Brain microvascular endothelial cell (primary cell): ENCODE data around the gene TM9SF2.
A peak's percentile ranks its signal among the peaks of the same experiment; 100 is the strongest.

Source experiments
- DNase-seq: peaks from one replicate; pipeline ENCODE4 v3.0.0-alpha.2; 2020
- H3K27ac ChIP-seq: fragments of 250-450 bp; sonication (Bioruptor Pico); 2 replicates; pipeline ENCODE4 v1.5.1; 2020; ENCODE audit warnings: mild to moderate bottlenecking, moderate library complexity
- H3K27me3 ChIP-seq: fragments of 250-450 bp; sonication (Bioruptor Pico); replicated peaks from 2 replicates; pipeline ENCODE4 v1.5.1; 2020; ENCODE audit warnings: mild to moderate bottlenecking
- H3K36me3 ChIP-seq: fragments of 250-450 bp; sonication (Bioruptor Pico); replicated peaks from 2 replicates; pipeline ENCODE4 v1.5.1; 2020; ENCODE audit warnings: mild to moderate bottlenecking
- H3K4me3 ChIP-seq: 2 replicates; pipeline ENCODE4 v1.5.1; 2011; ENCODE audit warnings: low read depth, mild to moderate bottlenecking, control low read depth, low read length, moderate library complexity
- in situ Hi-C: cut with HindIII; loops from 2 replicates; pipeline ENCODE4 v1.10.0; 2017; ENCODE audit warnings: low sequenced_read_pairs, low pct_ligation_motif_present
- TF ChIP-seq, protein P1 (sequence below): IDR thresholded peaks from 2 replicates; pipeline ENCODE4 v1.5.1; 2011; ENCODE audit warnings: low read depth, mild to moderate bottlenecking, moderate library complexity, low read length, control low read depth, inconsistent platforms; ENCODE audit errors: missing control alignments

Gene TM9SF2

DNA sequence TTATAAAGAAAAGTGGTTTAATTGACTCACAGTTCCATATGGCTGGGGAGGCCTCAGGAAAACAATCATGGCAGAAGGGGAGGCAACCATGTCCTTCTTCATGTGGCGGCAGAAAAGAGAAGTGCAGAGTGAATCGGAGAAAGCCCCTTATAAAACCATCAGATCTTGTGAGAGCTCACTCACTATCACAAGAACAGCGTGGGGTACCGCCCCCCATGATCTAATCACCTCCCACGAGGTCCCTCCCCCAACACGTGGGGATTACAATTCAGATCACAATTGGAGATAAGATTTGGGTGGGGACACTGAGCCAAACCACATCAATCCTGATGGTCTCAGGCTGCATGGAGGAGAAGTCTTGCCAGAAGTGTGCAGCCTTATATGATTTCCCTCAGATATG lies 26.0 kb downstream of the TM9SF2 start:
- Histone ChIP-seq H3K36me3 (peaks cover 8% of the 10 kb centered on the region), H3K27me3 (no peaks in the 10 kb centered on the region), H3K4me3 (no peak overlapping the region), H3K27ac (no peak overlapping the region)
- DNase-seq: no peak
- TF ChIP-seq, protein P1, sequence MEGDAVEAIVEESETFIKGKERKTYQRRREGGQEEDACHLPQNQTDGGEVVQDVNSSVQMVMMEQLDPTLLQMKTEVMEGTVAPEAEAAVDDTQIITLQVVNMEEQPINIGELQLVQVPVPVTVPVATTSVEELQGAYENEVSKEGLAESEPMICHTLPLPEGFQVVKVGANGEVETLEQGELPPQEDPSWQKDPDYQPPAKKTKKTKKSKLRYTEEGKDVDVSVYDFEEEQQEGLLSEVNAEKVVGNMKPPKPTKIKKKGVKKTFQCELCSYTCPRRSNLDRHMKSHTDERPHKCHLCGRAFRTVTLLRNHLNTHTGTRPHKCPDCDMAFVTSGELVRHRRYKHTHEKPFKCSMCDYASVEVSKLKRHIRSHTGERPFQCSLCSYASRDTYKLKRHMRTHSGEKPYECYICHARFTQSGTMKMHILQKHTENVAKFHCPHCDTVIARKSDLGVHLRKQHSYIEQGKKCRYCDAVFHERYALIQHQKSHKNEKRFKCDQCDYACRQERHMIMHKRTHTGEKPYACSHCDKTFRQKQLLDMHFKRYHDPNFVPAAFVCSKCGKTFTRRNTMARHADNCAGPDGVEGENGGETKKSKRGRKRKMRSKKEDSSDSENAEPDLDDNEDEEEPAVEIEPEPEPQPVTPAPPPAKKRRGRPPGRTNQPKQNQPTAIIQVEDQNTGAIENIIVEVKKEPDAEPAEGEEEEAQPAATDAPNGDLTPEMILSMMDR: no peak
- in situ Hi-C loops: no loop called here

DNA sequence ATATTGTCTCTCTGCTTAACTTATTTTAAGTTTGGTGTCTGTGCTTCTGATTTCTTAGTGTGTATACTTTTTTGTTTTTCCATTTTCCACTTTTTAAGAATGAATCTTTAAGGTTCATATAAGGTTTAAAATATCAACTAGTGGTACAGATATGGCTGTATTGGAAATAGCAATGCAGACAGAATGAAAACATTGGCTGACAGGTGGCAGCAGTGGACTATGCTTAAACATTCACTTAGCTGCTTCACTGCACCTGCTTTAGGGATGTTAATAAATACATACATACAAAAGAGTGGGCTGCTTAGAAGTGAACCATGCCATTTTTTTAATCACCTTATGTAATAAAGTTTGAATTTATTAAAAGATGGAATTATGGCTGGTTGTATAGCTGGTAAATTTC lies 27.3 kb downstream of the TM9SF2 start:
- DNase-seq: no peak
- H3K27me3 ChIP-seq: no peaks in the 10 kb centered on the region
- H3K4me3 ChIP-seq: no peak overlapping the region
- TF ChIP-seq, protein P1: peak; percentile 16
- peaks cover 3% of the 10 kb centered on the region for H3K36me3 ChIP-seq
- no peak overlapping the region for H3K27ac ChIP-seq
- in situ Hi-C loops: no loop called here

- Histone ChIP-seq H3K27ac (no peak overlapping the region), H3K36me3 (peaks cover 6% of the 10 kb centered on the region), H3K27me3 (no peaks in the 10 kb centered on the region), H3K4me3 (no peak overlapping the region)
- no peak for DNase-seq
- TF ChIP-seq, protein P1: no peak
- in situ Hi-C loops: no loop called here
These were observed 34.8 kb downstream of the TM9SF2 start for GRCh38 chr13:99536023-99536422.

GRCh38 chr13:99540530-99540929 lies 39.3 kb downstream of the TM9SF2 start:
- no peak overlapping the region for H3K4me3 ChIP-seq
- no peak overlapping the region for H3K27ac ChIP-seq
- TF ChIP-seq, protein P1: no peak
- no peaks in the 10 kb centered on the region for H3K27me3 ChIP-seq
- no peak for DNase-seq
- in situ Hi-C loops: no loop called here
- H3K36me3 ChIP-seq: peaks cover 10% of the 10 kb centered on the region

GRCh38 chr13:99542788-99543406 lies 41.6 kb downstream of the TM9SF2 start:
- Histone ChIP-seq H3K27me3 (no peaks in the 10 kb centered on the region), H3K4me3 (no peak overlapping the region), H3K36me3 (peaks cover 13% of the 10 kb centered on the region), H3K27ac (no peak overlapping the region)
- DNase-seq: no peak
- in situ Hi-C loops: no loop called here
- TF ChIP-seq, protein P1: no peak

- in situ Hi-C loops: no loop called here
- Histone ChIP-seq H3K27ac (no peak overlapping the region), H3K4me3 (no peak overlapping the region), H3K27me3 (no peaks in the 10 kb centered on the region), H3K36me3 (peaks cover 12% of the 10 kb centered on the region)
- TF ChIP-seq, protein P1: no peak
- DNase-seq: no peak
These were observed 44.1 kb downstream of the TM9SF2 start for GRCh38 chr13:99545361-99545760.
